ENCODE data around the gene AGMO. TPM values are rescaled to one million over a fixed set of nuclear protein-coding genes. Genes with fewer than 3 reads are reported as not detected.

The AGMO gene
- total RNA-seq, 1 experiment from 2014 or later = 0.11 TPM

DNA sequence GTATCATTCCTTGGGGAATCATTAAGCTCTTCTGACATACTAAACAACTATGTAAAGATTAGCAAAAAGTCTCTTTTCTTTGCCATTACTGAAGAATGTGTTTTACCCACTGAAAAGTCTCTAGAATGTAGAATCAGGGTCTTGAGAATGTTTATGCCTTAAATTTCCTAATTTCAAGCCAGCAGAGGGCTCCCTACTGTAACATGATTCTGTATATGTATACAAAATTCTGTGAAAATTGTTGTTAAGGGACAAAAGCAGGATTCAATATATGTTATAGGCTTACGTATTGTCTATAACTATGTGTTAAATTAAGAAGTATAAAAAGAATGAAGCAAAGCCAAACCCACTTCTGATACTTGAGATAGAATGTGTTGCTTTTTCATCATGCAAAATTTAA, 362.3 kb downstream of the AGMO start:
- peaks cover 4% of the 10 kb centered on the region for H3F3A ChIP-seq (ENCODE audit: low read length, unreplicated experiment)
- H3K9ac ChIP-seq (ENCODE audit: low read length) = no peak overlapping the region
- H3K36me3 ChIP-seq (ENCODE audit: low read depth, low read length) = no peaks in the 10 kb centered on the region
- BruUV-seq (replicated peaks) = no TSS peak
- intact Hi-C loops (cut with micrococcal nuclease) = loop anchor here (2.0 to 10.0 kb wide), 2 partner anchors 183 to 525 kb away; no protein-coding TSS in a partner anchor
- no peak overlapping the region for H3K4me2 ChIP-seq (ENCODE audit: low read length)
- H3K9me3 ChIP-seq (ENCODE audit: low read length) = no peaks in the 10 kb centered on the region
- TF ChIP-seq, protein P1, sequence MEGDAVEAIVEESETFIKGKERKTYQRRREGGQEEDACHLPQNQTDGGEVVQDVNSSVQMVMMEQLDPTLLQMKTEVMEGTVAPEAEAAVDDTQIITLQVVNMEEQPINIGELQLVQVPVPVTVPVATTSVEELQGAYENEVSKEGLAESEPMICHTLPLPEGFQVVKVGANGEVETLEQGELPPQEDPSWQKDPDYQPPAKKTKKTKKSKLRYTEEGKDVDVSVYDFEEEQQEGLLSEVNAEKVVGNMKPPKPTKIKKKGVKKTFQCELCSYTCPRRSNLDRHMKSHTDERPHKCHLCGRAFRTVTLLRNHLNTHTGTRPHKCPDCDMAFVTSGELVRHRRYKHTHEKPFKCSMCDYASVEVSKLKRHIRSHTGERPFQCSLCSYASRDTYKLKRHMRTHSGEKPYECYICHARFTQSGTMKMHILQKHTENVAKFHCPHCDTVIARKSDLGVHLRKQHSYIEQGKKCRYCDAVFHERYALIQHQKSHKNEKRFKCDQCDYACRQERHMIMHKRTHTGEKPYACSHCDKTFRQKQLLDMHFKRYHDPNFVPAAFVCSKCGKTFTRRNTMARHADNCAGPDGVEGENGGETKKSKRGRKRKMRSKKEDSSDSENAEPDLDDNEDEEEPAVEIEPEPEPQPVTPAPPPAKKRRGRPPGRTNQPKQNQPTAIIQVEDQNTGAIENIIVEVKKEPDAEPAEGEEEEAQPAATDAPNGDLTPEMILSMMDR (conservative IDR thresholded peaks at IDR 0.05; ENCODE audit: low read depth, low read length) = peak; percentile 66
- TF ChIP-seq EZH2phosphoT487 (IDR thresholded peaks at IDR 0.05; ENCODE audit: borderline replicate concordance, low read length) = no peak
- H4K20me1 ChIP-seq (ENCODE audit: low read length) = no peaks in the 10 kb centered on the region
- H3K4me1 ChIP-seq (ENCODE audit: insufficient read depth, low read length) = peaks cover 21% of the 10 kb centered on the region
- no peaks in the 10 kb centered on the region for H3K79me2 ChIP-seq (ENCODE audit: low read length)
- CTCF ChIA-PET = interaction anchor here (0.6 to 2.2 kb wide), 2 partner anchors 31 to 183 kb away, joined by 3 to 7 read pairs; no protein-coding TSS in a partner anchor
- no peaks in the 10 kb centered on the region for H3K9me2 ChIP-seq (replicated peaks; ENCODE audit: low read length)
- peak overlapping the region; percentile 71; the same call in 1 of the 2 replicates for H3K27ac ChIP-seq (ENCODE audit: low read length)
- peak; percentile 44 for DNase-seq
- no peak overlapping the region for H3K4me3 ChIP-seq (ENCODE audit: low read length)
- no peaks in the 10 kb centered on the region for H3K27me3 ChIP-seq (ENCODE audit: low read length)
- POLR2A ChIA-PET (ENCODE audit: unreplicated experiment) = no interaction called here
- ATAC-seq = no peak
- H2AFZ ChIP-seq (ENCODE audit: low read length) = no peak overlapping the region

DNA sequence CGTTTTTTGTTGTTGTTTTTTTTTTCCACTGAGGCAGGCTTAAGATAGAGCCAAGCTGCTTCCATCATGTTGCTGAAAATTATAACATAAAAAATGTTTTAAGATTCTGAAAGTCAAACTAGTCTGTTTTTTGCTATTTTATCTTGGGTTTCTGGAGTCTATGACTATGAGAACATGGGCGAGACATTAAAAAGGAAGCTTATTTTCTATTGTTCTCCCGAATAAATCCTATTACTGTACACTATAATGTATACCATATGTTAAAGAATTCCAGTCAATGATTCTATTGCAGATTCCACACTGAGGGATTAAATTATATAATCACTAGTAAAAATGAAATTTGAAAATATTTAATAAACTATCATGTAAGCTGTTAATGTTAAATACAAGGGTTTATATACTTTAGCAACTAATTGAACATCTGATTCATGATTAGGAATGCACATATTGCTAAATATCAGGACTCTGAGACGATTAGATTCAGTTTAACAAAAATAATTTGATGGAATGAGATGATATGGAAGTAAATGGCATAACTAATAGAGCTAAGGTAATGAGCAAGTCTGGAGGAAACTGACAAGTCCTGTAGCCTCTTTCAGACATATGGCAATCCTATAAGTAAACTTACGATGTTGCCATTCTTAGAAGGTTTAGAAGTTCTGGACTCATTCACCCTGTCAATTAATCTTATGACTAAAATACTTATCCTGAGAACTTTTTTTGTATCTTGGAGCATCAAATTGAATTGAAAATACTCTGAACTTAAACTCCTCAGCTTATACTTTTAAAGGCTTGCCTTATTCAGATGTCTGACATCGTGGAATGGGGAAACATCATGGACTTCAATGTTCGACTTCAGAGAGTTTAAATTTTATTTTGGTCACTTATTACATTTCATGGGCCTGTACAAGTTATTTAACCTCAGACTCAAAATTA, 364.5 kb downstream of the AGMO start:
- no peaks in the 10 kb centered on the region for H3K36me3 ChIP-seq (ENCODE audit: low read depth, low read length)
- no peak overlapping the region for H3K4me3 ChIP-seq (ENCODE audit: low read length)
- ChIA-PET POLR2A (ENCODE audit: unreplicated experiment) (no interaction called here), CTCF (interaction anchor here (2.2 kb wide), 1 partner anchor 181 kb away, joined by 7 read pairs; no protein-coding TSS in a partner anchor)
- no TSS peak for BruUV-seq (replicated peaks)
- peak overlapping the region; percentile 52 for H3K4me2 ChIP-seq (ENCODE audit: low read length)
- no peak overlapping the region for H3K9ac ChIP-seq (ENCODE audit: low read length)
- H3K79me2 ChIP-seq (ENCODE audit: low read length) = no peaks in the 10 kb centered on the region
- no peaks in the 10 kb centered on the region for H4K20me1 ChIP-seq (ENCODE audit: low read length)
- DNase-seq (no peak), ATAC-seq (no peak)
- no peak overlapping the region for H3K27ac ChIP-seq (ENCODE audit: low read length)
- no peaks in the 10 kb centered on the region for H3K9me2 ChIP-seq (replicated peaks; ENCODE audit: low read length)
- no peaks in the 10 kb centered on the region for H3K27me3 ChIP-seq (ENCODE audit: low read length)
- intact Hi-C loops (cut with micrococcal nuclease) = loop anchor here (10.0 kb wide), 1 partner anchor 527 kb away; no protein-coding TSS in a partner anchor
- H3F3A ChIP-seq (ENCODE audit: low read length, unreplicated experiment) = peaks cover 4% of the 10 kb centered on the region
- H3K9me3 ChIP-seq (ENCODE audit: low read length) = no peaks in the 10 kb centered on the region
- peaks cover 21% of the 10 kb centered on the region for H3K4me1 ChIP-seq (ENCODE audit: insufficient read depth, low read length)
- TF ChIP-seq EZH2 (IDR thresholded peaks at IDR 0.05; ENCODE audit: low read length, unreplicated experiment) (no peak), EZH2phosphoT487 (IDR thresholded peaks at IDR 0.05; ENCODE audit: borderline replicate concordance, low read length) (no peak)
- TF ChIP-seq, protein P1 (conservative IDR thresholded peaks at IDR 0.05; ENCODE audit: low read depth, low read length) = no peak
- H2AFZ ChIP-seq (ENCODE audit: low read length) = no peak overlapping the region

DNA sequence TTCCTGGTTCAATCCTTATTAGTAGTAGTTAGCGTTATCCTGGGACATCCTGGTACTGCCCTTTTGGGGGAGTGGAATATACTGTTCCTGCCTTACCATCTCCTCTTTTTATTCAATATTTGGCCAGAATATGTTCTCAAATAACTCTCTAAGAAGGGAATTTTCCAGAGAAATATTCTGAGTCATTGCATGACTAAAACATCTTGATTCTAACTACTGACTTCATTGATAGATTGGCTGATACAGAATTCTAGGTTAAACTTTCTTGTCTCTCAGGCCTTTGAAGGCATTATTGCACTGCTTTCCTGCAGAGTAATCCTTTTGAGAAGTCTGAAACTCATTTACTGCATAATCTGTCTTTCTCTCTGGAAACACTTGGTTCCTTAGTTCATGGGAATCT, 383.8 kb downstream of the AGMO start:
- no peak overlapping the region for H3K4me2 ChIP-seq (ENCODE audit: low read length)
- no peaks in the 10 kb centered on the region for H3K9me2 ChIP-seq (replicated peaks; ENCODE audit: low read length)
- H3K4me1 ChIP-seq (ENCODE audit: insufficient read depth, low read length) = no peaks in the 10 kb centered on the region
- ChIA-PET POLR2A (ENCODE audit: unreplicated experiment) (no interaction called here), CTCF (no interaction called here)
- intact Hi-C loops (cut with micrococcal nuclease) = no loop called here
- no peak overlapping the region for H3K4me3 ChIP-seq (ENCODE audit: low read length)
- H3K27me3 ChIP-seq (ENCODE audit: low read length) = no peaks in the 10 kb centered on the region
- ATAC-seq (peak; percentile 51), DNase-seq (peak; percentile 19)
- H3K9me3 ChIP-seq (ENCODE audit: low read length) = no peaks in the 10 kb centered on the region
- H2AFZ ChIP-seq (ENCODE audit: low read length) = no peak overlapping the region
- no peaks in the 10 kb centered on the region for H3K79me2 ChIP-seq (ENCODE audit: low read length)
- H3K36me3 ChIP-seq (ENCODE audit: low read depth, low read length) = no peaks in the 10 kb centered on the region
- no peaks in the 10 kb centered on the region for H4K20me1 ChIP-seq (ENCODE audit: low read length)
- no peak overlapping the region for H3K27ac ChIP-seq (ENCODE audit: low read length)
- no TSS peak for BruUV-seq (replicated peaks)
- no peaks in the 10 kb centered on the region for H3F3A ChIP-seq (ENCODE audit: low read length, unreplicated experiment)
- TF ChIP-seq, protein P1 (conservative IDR thresholded peaks at IDR 0.05; ENCODE audit: low read depth, low read length) = no peak
- TF ChIP-seq EZH2phosphoT487 (IDR thresholded peaks at IDR 0.05; ENCODE audit: borderline replicate concordance, low read length) = no peak
- no peak for TF ChIP-seq EZH2 (IDR thresholded peaks at IDR 0.05; ENCODE audit: low read length, unreplicated experiment)
- no peak overlapping the region for H3K9ac ChIP-seq (ENCODE audit: low read length)

Data from PC-3 (cell line).